C4-2B (cell line): Measurements from ENCODE around the gene EDAR.

Source experiments
- ZFX ChIP-seq: fragments of 450-650 bp; IDR thresholded peaks from 2 replicates; pipeline ENCODE4 v1.6.1; 2017
- TF ChIP-seq, protein P1 (sequence below): fragments of 450-650 bp; conservative IDR thresholded peaks from 2 replicates; pipeline ENCODE4 v1.5.1; 2017; ENCODE audit warnings: mild to moderate bottlenecking

GRCh38 chr2:109028277-109028676, 39.3 kb upstream of the EDAR start:
- TF ChIP-seq ZFX: no peak
- TF ChIP-seq, protein P1, sequence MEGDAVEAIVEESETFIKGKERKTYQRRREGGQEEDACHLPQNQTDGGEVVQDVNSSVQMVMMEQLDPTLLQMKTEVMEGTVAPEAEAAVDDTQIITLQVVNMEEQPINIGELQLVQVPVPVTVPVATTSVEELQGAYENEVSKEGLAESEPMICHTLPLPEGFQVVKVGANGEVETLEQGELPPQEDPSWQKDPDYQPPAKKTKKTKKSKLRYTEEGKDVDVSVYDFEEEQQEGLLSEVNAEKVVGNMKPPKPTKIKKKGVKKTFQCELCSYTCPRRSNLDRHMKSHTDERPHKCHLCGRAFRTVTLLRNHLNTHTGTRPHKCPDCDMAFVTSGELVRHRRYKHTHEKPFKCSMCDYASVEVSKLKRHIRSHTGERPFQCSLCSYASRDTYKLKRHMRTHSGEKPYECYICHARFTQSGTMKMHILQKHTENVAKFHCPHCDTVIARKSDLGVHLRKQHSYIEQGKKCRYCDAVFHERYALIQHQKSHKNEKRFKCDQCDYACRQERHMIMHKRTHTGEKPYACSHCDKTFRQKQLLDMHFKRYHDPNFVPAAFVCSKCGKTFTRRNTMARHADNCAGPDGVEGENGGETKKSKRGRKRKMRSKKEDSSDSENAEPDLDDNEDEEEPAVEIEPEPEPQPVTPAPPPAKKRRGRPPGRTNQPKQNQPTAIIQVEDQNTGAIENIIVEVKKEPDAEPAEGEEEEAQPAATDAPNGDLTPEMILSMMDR: no peak
